Measurements from ENCODE around the gene CFAP251. TPM values are rescaled to one million over a fixed set of nuclear protein-coding genes. Genes with fewer than 3 reads are reported as not detected.

Gene CFAP251
- total RNA-seq, 1 experiment from 2014 or later = 3.2 TPM

- ChIA-PET CTCF (no interaction called here), POLR2A (ENCODE audit: unreplicated experiment) (no interaction called here)
- Histone ChIP-seq H4K20me1 (ENCODE audit: low read length) (no peaks in the 10 kb centered on the region), H3K9ac (ENCODE audit: low read length) (no peak overlapping the region), H3K4me1 (ENCODE audit: insufficient read depth, low read length) (no peaks in the 10 kb centered on the region), H3K4me2 (ENCODE audit: low read length) (no peak overlapping the region), H3K27me3 (ENCODE audit: low read length) (no peaks in the 10 kb centered on the region), H3K9me2 (replicated peaks; ENCODE audit: low read length) (no peaks in the 10 kb centered on the region), H3F3A (ENCODE audit: low read length, unreplicated experiment) (no peaks in the 10 kb centered on the region), H3K4me3 (ENCODE audit: low read length) (no peak overlapping the region), H2AFZ (ENCODE audit: low read length) (no peak overlapping the region), H3K27ac (ENCODE audit: low read length) (no peak overlapping the region), H3K9me3 (ENCODE audit: low read length) (no peaks in the 10 kb centered on the region), H3K79me2 (ENCODE audit: low read length) (no peaks in the 10 kb centered on the region; the same call in 1 of the 2 replicates), H3K36me3 (ENCODE audit: low read depth, low read length) (peaks cover 63% of the 10 kb centered on the region)
- DNase-seq (no peak), ATAC-seq (no peak)
- TF ChIP-seq EZH2phosphoT487 (IDR thresholded peaks at IDR 0.05; ENCODE audit: borderline replicate concordance, low read length) (no peak), EZH2 (IDR thresholded peaks at IDR 0.05; ENCODE audit: low read length, unreplicated experiment) (no peak)
- intact Hi-C loops (cut with micrococcal nuclease) = no loop called here
- no TSS peak for BruUV-seq (replicated peaks)
Observed at GRCh38 chr12:121903202-121903601, 15.2 kb upstream of the CFAP251 start.

GRCh38 chr12:121905746-121906145 is 12.6 kb upstream of the CFAP251 start:
- Histone ChIP-seq H3K9ac (ENCODE audit: low read length) (no peak overlapping the region), H3K4me3 (ENCODE audit: low read length) (no peak overlapping the region), H3K4me1 (ENCODE audit: insufficient read depth, low read length) (no peaks in the 10 kb centered on the region), H3K9me3 (ENCODE audit: low read length) (no peaks in the 10 kb centered on the region), H3K27me3 (ENCODE audit: low read length) (no peaks in the 10 kb centered on the region), H3K79me2 (ENCODE audit: low read length) (no peaks in the 10 kb centered on the region), H3K4me2 (ENCODE audit: low read length) (no peak overlapping the region), H2AFZ (ENCODE audit: low read length) (no peak overlapping the region), H3K9me2 (replicated peaks; ENCODE audit: low read length) (no peaks in the 10 kb centered on the region), H3K27ac (ENCODE audit: low read length) (no peak overlapping the region), H4K20me1 (ENCODE audit: low read length) (no peaks in the 10 kb centered on the region), H3F3A (ENCODE audit: low read length, unreplicated experiment) (no peaks in the 10 kb centered on the region), H3K36me3 (ENCODE audit: low read depth, low read length) (peaks cover 61% of the 10 kb centered on the region)
- no TSS peak for BruUV-seq (replicated peaks)
- DNase-seq (no peak), ATAC-seq (no peak)
- TF ChIP-seq EZH2 (IDR thresholded peaks at IDR 0.05; ENCODE audit: low read length, unreplicated experiment) (no peak), EZH2phosphoT487 (IDR thresholded peaks at IDR 0.05; ENCODE audit: borderline replicate concordance, low read length) (no peak)
- TF ChIP-seq, protein P1, sequence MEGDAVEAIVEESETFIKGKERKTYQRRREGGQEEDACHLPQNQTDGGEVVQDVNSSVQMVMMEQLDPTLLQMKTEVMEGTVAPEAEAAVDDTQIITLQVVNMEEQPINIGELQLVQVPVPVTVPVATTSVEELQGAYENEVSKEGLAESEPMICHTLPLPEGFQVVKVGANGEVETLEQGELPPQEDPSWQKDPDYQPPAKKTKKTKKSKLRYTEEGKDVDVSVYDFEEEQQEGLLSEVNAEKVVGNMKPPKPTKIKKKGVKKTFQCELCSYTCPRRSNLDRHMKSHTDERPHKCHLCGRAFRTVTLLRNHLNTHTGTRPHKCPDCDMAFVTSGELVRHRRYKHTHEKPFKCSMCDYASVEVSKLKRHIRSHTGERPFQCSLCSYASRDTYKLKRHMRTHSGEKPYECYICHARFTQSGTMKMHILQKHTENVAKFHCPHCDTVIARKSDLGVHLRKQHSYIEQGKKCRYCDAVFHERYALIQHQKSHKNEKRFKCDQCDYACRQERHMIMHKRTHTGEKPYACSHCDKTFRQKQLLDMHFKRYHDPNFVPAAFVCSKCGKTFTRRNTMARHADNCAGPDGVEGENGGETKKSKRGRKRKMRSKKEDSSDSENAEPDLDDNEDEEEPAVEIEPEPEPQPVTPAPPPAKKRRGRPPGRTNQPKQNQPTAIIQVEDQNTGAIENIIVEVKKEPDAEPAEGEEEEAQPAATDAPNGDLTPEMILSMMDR (conservative IDR thresholded peaks at IDR 0.05; ENCODE audit: low read depth, low read length) = no peak
- ChIA-PET POLR2A (ENCODE audit: unreplicated experiment) (no interaction called here), CTCF (no interaction called here)
- intact Hi-C loops (cut with micrococcal nuclease) = no loop called here

GRCh38 chr12:121908702-121909101 is 9.7 kb upstream of the CFAP251 start:
- CTCF ChIA-PET = no interaction called here
- BruUV-seq (replicated peaks) = no TSS peak
- ATAC-seq (no peak), DNase-seq (no peak)
- Histone ChIP-seq H3F3A (ENCODE audit: low read length, unreplicated experiment) (no peaks in the 10 kb centered on the region), H3K27me3 (ENCODE audit: low read length) (no peaks in the 10 kb centered on the region), H3K9me2 (replicated peaks; ENCODE audit: low read length) (no peaks in the 10 kb centered on the region), H4K20me1 (ENCODE audit: low read length) (no peaks in the 10 kb centered on the region), H3K4me3 (ENCODE audit: low read length) (no peak overlapping the region), H3K79me2 (ENCODE audit: low read length) (no peaks in the 10 kb centered on the region), H3K9ac (ENCODE audit: low read length) (no peak overlapping the region), H3K4me2 (ENCODE audit: low read length) (no peak overlapping the region), H2AFZ (ENCODE audit: low read length) (no peak overlapping the region), H3K4me1 (ENCODE audit: insufficient read depth, low read length) (no peaks in the 10 kb centered on the region), H3K9me3 (ENCODE audit: low read length) (no peaks in the 10 kb centered on the region), H3K27ac (ENCODE audit: low read length) (no peak overlapping the region), H3K36me3 (ENCODE audit: low read depth, low read length) (peaks cover 40% of the 10 kb centered on the region)
- intact Hi-C loops (cut with micrococcal nuclease) = no loop called here
- TF ChIP-seq, protein P1 (conservative IDR thresholded peaks at IDR 0.05; ENCODE audit: low read depth, low read length) = no peak
- POLR2A ChIA-PET (ENCODE audit: unreplicated experiment) = interaction anchor here (0.7 kb wide), 1 partner anchor 21 kb away, joined by 3 read pairs; no protein-coding TSS in a partner anchor
